Central memory CD8-positive, alpha-beta T cell (primary cell): ENCODE measurements around the gene ZNF668.
A peak's percentile ranks its signal among the peaks of the same experiment; 100 is the strongest.
"Not testable (repeated sequence)": the region's sequence is repeated elsewhere in the genome, so short reads cannot be mapped to it uniquely, and the experiment has no call there.

Experiments
- ATAC-seq: fragments of 150-1000 bp; cut with Tn5 transposase; replicated peaks from 2 replicates; pipeline ENCODE4 v1.10.0; 2022; ENCODE audit warnings: mild to moderate bottlenecking, moderate FRiP score, moderate number of reproducible peaks; ENCODE audit not compliant: poor library complexity, severe bottlenecking; ENCODE audit errors: extremely low read depth
- DNase-seq, 2 donors: peaks; one replicate each; pipeline ENCODE4 v3.0.0; 2021; ENCODE audit warnings: low spot score in 2 of 2
- H3K27ac Mint-ChIP-seq: one replicate; pipeline ENCODE4 v1.8.0; 2022; ENCODE audit warnings: low read depth, mild to moderate bottlenecking, moderate library complexity, mixed read lengths
- H3K27me3 Mint-ChIP-seq: one replicate; pipeline ENCODE4 v1.8.0; 2022; ENCODE audit warnings: mixed read lengths
- H3K36me3 Mint-ChIP-seq: one replicate; pipeline ENCODE4 v1.8.0; 2022; ENCODE audit warnings: mild to moderate bottlenecking, moderate library complexity, mixed read lengths; ENCODE audit not compliant: insufficient read depth
- H3K4me1 Mint-ChIP-seq: one replicate; pipeline ENCODE4 v1.8.0; 2022; ENCODE audit warnings: mixed read lengths
- H3K4me3 Mint-ChIP-seq: one replicate; pipeline ENCODE4 v1.8.0; 2022; ENCODE audit warnings: mild to moderate bottlenecking, moderate library complexity, mixed read lengths
- H3K9me3 Mint-ChIP-seq: one replicate; pipeline ENCODE4 v1.8.0; 2022; ENCODE audit warnings: mixed read lengths

ZNF668 gene

GRCh38 chr16:31108794-31109558 lies 34.9 kb upstream of the ZNF668 start:
- Mint-ChIP-seq H3K4me1 (peaks cover 15% of the 10 kb centered on the region), H3K9me3 (no peaks in the 10 kb centered on the region), H3K4me3 (peak overlapping the region; percentile 86), H3K36me3 (peaks cover 3% of the 10 kb centered on the region), H3K27ac (peak overlapping the region; percentile 80), H3K27me3 (no peaks in the 10 kb centered on the region)
- DNase-seq (no peak), ATAC-seq (no peak)

GRCh38 chr16:31108035-31108793 lies 34.2 kb upstream of the ZNF668 start, which contains the start of gene BCKDK:
TSS of gene BCKDK (plus strand) at chr16:31108386. CDS start at chr16:31109224, 838 bp downstream.
- peak within 1 kb of the TSS; percentile 80 for H3K27ac Mint-ChIP-seq
- peak; percentile 69 for ATAC-seq
- peak within 1 kb of the TSS; percentile 86 for H3K4me3 Mint-ChIP-seq
- no peaks in the 10 kb centered on the region for H3K27me3 Mint-ChIP-seq
- no peak for DNase-seq
- H3K4me1 Mint-ChIP-seq: peaks cover 15% of the 10 kb centered on the region
- H3K36me3 Mint-ChIP-seq: peaks cover 3% of the 10 kb centered on the region
- H3K9me3 Mint-ChIP-seq: no peaks in the 10 kb centered on the region

DNA sequence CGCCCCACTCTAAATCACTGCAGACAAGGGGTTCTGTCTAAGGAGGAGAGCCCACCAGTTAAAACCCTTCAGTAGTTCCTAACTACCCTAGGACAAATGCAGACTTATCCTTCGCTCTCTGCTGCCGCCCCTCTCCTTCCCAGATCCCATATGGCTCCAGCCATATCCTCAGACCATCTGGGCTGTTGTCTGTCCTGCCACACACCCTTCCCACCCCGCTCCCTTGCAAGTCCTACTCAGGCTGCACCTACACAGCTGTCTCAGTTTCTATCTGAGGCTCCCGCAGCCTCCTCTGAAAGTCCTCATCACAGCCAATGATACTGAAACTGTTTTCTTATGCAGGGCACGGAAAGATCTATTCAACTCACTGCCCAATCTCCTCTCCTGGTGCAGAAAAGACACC lies 33.4 kb upstream of the ZNF668 start:
- ATAC-seq: no peak
- Mint-ChIP-seq H3K36me3 (peaks cover 3% of the 10 kb centered on the region), H3K27me3 (no peaks in the 10 kb centered on the region), H3K27ac (peak overlapping the region; percentile 80), H3K4me1 (peaks cover 15% of the 10 kb centered on the region), H3K4me3 (peak overlapping the region; percentile 86), H3K9me3 (no peaks in the 10 kb centered on the region)
- DNase-seq: no peak

- H3K36me3 Mint-ChIP-seq: peaks cover 3% of the 10 kb centered on the region
- no peaks in the 10 kb centered on the region for H3K9me3 Mint-ChIP-seq
- H3K4me3 Mint-ChIP-seq: peak overlapping the region; percentile 86
- no peak overlapping the region for H3K27ac Mint-ChIP-seq
- peaks cover 15% of the 10 kb centered on the region for H3K4me1 Mint-ChIP-seq
- DNase-seq (no peak), ATAC-seq (no peak)
- H3K27me3 Mint-ChIP-seq: no peaks in the 10 kb centered on the region
These were observed 32.7 kb upstream of the ZNF668 start for GRCh38 chr16:31106509-31107464.

DNA sequence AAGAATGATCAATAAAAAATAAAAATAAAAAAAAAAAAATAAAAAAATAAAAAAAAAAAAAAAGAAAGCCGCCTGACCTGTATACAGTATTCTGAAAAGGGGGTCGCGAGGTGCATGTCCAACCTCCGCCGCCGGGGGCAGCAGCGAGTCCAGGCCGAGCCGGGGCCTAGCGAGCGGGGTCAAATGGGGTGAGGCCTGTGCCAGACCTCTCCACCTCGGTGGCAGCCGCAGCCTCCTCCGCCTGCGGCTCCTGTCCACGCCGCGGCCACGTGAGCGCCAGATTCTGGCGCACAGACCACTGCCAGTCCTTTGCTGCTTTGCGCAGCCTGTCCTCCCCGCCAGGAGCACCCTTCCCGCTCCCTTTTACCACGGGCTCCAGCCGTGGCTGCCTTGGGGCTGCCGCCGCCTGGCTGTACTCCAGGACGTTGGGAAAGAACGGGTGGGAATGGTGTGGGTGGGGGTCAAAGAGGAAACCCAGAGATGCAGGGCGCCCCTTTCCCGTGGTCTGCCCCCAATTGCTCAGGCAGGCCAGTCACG lies 31.7 kb upstream of the ZNF668 start:
- peak; percentile 63 to 73 for DNase-seq
- ATAC-seq: peak; percentile 59

GRCh38 chr16:31100876-31101641 lies 27.0 kb upstream of the ZNF668 start:
- DNase-seq, H3K4me3 Mint-ChIP-seq, H3K9me3 Mint-ChIP-seq, ATAC-seq, H3K27me3 Mint-ChIP-seq, H3K4me1 Mint-ChIP-seq, H3K36me3 Mint-ChIP-seq, H3K27ac Mint-ChIP-seq: not testable (repeated sequence)

More for the DNA sequence above, 31.7 kb upstream of the ZNF668 start:
- H3K27me3 Mint-ChIP-seq: no peaks in the 10 kb centered on the region
- H3K4me1 Mint-ChIP-seq: peaks cover 15% of the 10 kb centered on the region
- H3K36me3 Mint-ChIP-seq: no peaks in the 10 kb centered on the region
- no peak overlapping the region for H3K4me3 Mint-ChIP-seq
- no peak overlapping the region for H3K27ac Mint-ChIP-seq
- no peaks in the 10 kb centered on the region for H3K9me3 Mint-ChIP-seq

GRCh38 chr16:31099860-31100638 lies 26.0 kb upstream of the ZNF668 start:
- DNase-seq: no peak
- ATAC-seq: no peak
- peaks cover 14% of the 10 kb centered on the region for H3K4me1 Mint-ChIP-seq
- H3K9me3 Mint-ChIP-seq: no peaks in the 10 kb centered on the region
- H3K4me3 Mint-ChIP-seq: no peak overlapping the region
- no peaks in the 10 kb centered on the region for H3K27me3 Mint-ChIP-seq
- no peak overlapping the region for H3K27ac Mint-ChIP-seq
- no peaks in the 10 kb centered on the region for H3K36me3 Mint-ChIP-seq

DNA sequence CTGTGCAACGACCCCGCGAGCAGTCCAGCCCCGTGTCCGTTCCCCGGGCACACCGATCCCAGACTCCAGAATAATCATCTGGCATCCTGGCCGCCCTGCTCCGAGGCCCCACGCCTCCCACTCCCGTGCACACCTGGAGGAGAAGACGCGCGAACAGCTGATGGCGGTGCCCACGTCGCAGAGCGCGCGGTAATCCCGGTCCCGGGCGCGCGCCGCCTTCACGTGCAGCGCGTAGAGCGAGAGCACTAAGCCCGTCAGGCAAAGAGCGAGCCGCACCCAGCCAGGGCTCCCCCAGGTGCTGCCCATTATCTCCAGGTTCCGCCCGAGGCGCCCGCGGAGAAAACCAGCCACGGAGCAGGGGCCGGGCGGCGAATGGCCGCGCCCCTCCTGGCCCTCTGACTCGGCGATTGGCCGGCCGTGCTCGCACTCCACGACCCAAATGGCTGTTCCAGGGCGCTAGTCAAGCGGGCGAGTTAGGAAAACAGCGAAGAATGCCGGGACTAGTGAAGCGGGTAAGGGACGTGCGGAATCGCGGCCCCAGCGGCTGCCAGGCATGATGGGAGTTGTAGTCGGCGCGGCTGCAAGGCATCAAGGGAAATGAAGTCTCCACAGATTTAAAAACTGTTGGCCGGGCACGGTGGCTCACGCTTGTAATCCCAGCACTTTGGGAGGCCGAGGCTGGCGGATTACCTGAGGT lies 20.5 kb upstream of the ZNF668 start, which contains the start of gene VKORC1:
Gene VKORC1, minus strand, starts transcription at position 374 of the 697 bp plus-strand sequence. Its CDS starts 68 bp downstream, at position 306.
- peak; percentile 68 to 70 for DNase-seq
- H3K4me1 Mint-ChIP-seq: peaks cover 27% of the 10 kb centered on the region
- H3K4me3 Mint-ChIP-seq: peak within 1 kb of the TSS; percentile 98
- peak within 1 kb of the TSS; percentile 88 for H3K27ac Mint-ChIP-seq
- no peaks in the 10 kb centered on the region for H3K27me3 Mint-ChIP-seq
- peak; percentile 86 for ATAC-seq
- H3K36me3 Mint-ChIP-seq: peaks cover 6% of the 10 kb centered on the region
- H3K9me3 Mint-ChIP-seq: no peaks in the 10 kb centered on the region

DNA sequence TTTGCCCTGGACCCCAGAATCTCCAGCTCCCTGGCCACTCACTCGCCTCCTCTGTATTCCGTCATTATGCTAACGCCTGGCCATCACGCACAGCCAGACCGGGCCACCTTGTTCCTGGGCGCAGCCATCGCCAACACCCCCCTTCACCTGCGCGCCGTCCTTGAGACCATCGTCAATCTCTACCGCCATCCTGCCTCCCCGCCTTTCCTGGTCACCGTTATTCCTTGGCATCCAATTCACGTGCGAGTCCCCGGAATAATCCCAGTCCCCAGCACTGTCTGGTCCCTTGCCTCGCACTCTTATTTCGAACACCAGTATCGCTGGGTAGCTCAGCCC lies 20.0 kb upstream of the ZNF668 start:
- Mint-ChIP-seq H3K27ac (peak overlapping the region; percentile 88), H3K27me3 (no peaks in the 10 kb centered on the region), H3K4me3 (peak overlapping the region; percentile 98), H3K36me3 (peaks cover 6% of the 10 kb centered on the region), H3K4me1 (peaks cover 27% of the 10 kb centered on the region), H3K9me3 (no peaks in the 10 kb centered on the region)
- DNase-seq (no peak), ATAC-seq (no peak)

- H3K4me1 Mint-ChIP-seq: peaks cover 27% of the 10 kb centered on the region
- no peaks in the 10 kb centered on the region for H3K27me3 Mint-ChIP-seq
- H3K9me3 Mint-ChIP-seq: no peaks in the 10 kb centered on the region
- DNase-seq: no peak
- peaks cover 6% of the 10 kb centered on the region for H3K36me3 Mint-ChIP-seq
- H3K27ac Mint-ChIP-seq: no peak overlapping the region
- H3K4me3 Mint-ChIP-seq: peak overlapping the region; percentile 98
- ATAC-seq: no peak
These were observed 19.2 kb upstream of the ZNF668 start for GRCh38 chr16:31093132-31093703.
